MM.1S (cell line): ENCODE measurements around the gene CCDC179.

Experiments used
- DNase-seq: peaks from one replicate; pipeline ENCODE4 v3.0.0-alpha.2; 2015
- H2AFZ ChIP-seq: fragments of 300-600 bp; sonication (generic); 2 replicates; pipeline ENCODE4 v1.6.0; 2016; ENCODE audit warnings: antibody characterized with exemption, low read length
- H3F3A ChIP-seq: fragments of 300-600 bp; sonication (generic); 2 replicates; pipeline ENCODE4 v1.6.1; 2016; ENCODE audit warnings: mild to moderate bottlenecking, antibody characterized with exemption, low read length, moderate library complexity, mixed read lengths; ENCODE audit not compliant: insufficient read depth
- H3K27ac ChIP-seq: fragments of 300-600 bp; sonication (generic); 2 replicates; pipeline ENCODE4 v1.5.1; 2016; ENCODE audit warnings: mild to moderate bottlenecking, low read length
- H3K27me3 ChIP-seq: fragments of 300-600 bp; sonication (generic); replicated peaks from 2 replicates; pipeline ENCODE4 v1.6.0; 2016; ENCODE audit warnings: low read length; ENCODE audit not compliant: insufficient read depth
- H3K36me3 ChIP-seq: fragments of 300-600 bp; sonication (generic); replicated peaks from 2 replicates; pipeline ENCODE4 v1.6.1; 2016; ENCODE audit warnings: mild to moderate bottlenecking, low read length, mixed read lengths; ENCODE audit not compliant: insufficient read depth
- H3K4me1 ChIP-seq: fragments of 300-600 bp; sonication (generic); 2 replicates; pipeline ENCODE4 v1.6.1; 2016; ENCODE audit warnings: low read length, mixed read lengths
- H3K4me2 ChIP-seq: fragments of 300-600 bp; sonication (generic); 2 replicates; pipeline ENCODE4 v1.6.0; 2016; ENCODE audit warnings: low read depth, low read length
- H3K4me3 ChIP-seq: fragments of 300-600 bp; sonication (generic); 2 replicates; pipeline ENCODE4 v1.5.1; 2016; ENCODE audit warnings: low read length, mixed read lengths
- H3K79me2 ChIP-seq: fragments of 300-600 bp; sonication (generic); 2 replicates; pipeline ENCODE4 v1.6.1; 2016; ENCODE audit warnings: mixed run types, low read length, mixed read lengths
- H3K9ac ChIP-seq: fragments of 300-600 bp; sonication (generic); 2 replicates; pipeline ENCODE4 v1.6.1; 2016; ENCODE audit warnings: low read length, mixed read lengths
- H3K9me2 ChIP-seq: fragments of 300-600 bp; sonication (generic); replicated peaks from 2 replicates; pipeline ENCODE4 v1.6.1; 2016; ENCODE audit warnings: mild to moderate bottlenecking, low read length, mixed read lengths; ENCODE audit not compliant: insufficient read depth
- H3K9me3 ChIP-seq: fragments of 300-600 bp; sonication (generic); replicated peaks from 2 replicates; pipeline ENCODE4 v1.6.1; 2016; ENCODE audit warnings: mild to moderate bottlenecking, low read length, mixed read lengths; ENCODE audit not compliant: insufficient read depth
- H4K20me1 ChIP-seq: fragments of 300-600 bp; sonication (generic); 2 replicates; pipeline ENCODE4 v1.6.1; 2016; ENCODE audit warnings: mild to moderate bottlenecking, low read length, moderate library complexity, mixed read lengths; ENCODE audit not compliant: insufficient read depth
- EZH2 ChIP-seq: fragments of 300-600 bp; sonication (generic); optimal IDR thresholded peaks from 2 replicates; pipeline ENCODE3; 2017; ENCODE audit warnings: low read depth, mild to moderate bottlenecking, antibody characterized with exemption, low read length, mixed read lengths
- EZH2phosphoT487 ChIP-seq: fragments of 300-600 bp; sonication (generic); IDR thresholded peaks from 2 replicates; pipeline ENCODE4 v1.6.1; 2018; ENCODE audit warnings: antibody characterized with exemption, low read length
- TF ChIP-seq, protein P1 (sequence below): fragments of 300-600 bp; sonication (generic); IDR thresholded peaks from 2 replicates; pipeline ENCODE4 v1.5.1; 2016; ENCODE audit warnings: antibody characterized with exemption, low read length, mixed read lengths

CCDC179 gene

DNA sequence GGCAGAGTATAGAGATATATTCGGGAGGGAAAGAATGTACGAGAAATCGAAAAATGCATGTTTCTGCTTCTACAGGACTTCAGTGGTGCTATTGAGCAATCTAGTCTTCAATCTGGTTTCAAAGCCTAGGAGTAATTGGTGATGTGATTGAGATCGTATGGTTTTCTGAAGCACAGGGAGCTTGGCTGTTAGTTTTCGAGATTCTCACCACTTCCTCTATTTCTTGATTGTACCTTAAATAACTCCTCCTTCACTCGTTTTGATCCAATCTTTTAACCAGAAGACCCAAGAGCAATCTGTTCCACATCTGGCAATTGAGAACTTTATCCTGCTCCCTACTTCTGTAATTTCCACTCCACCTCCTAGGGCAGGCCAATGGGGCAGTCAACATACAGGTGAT lies 518 bp downstream of the CCDC179 start:
- Histone ChIP-seq H4K20me1 (no peaks in the 10 kb centered on the region), H3K9me2 (no peaks in the 10 kb centered on the region), H3K4me2 (no peak overlapping the region), H3K9me3 (no peaks in the 10 kb centered on the region), H3K9ac (no peak overlapping the region), H2AFZ (no peak overlapping the region), H3K27me3 (no peaks in the 10 kb centered on the region), H3K4me3 (no peak overlapping the region), H3K36me3 (no peaks in the 10 kb centered on the region), H3K27ac (no peak overlapping the region), H3K4me1 (no peaks in the 10 kb centered on the region), H3K79me2 (no peaks in the 10 kb centered on the region), H3F3A (no peaks in the 10 kb centered on the region)
- DNase-seq, result no peak
- TF ChIP-seq EZH2phosphoT487 (no peak), EZH2 (no peak)
- TF ChIP-seq, protein P1, sequence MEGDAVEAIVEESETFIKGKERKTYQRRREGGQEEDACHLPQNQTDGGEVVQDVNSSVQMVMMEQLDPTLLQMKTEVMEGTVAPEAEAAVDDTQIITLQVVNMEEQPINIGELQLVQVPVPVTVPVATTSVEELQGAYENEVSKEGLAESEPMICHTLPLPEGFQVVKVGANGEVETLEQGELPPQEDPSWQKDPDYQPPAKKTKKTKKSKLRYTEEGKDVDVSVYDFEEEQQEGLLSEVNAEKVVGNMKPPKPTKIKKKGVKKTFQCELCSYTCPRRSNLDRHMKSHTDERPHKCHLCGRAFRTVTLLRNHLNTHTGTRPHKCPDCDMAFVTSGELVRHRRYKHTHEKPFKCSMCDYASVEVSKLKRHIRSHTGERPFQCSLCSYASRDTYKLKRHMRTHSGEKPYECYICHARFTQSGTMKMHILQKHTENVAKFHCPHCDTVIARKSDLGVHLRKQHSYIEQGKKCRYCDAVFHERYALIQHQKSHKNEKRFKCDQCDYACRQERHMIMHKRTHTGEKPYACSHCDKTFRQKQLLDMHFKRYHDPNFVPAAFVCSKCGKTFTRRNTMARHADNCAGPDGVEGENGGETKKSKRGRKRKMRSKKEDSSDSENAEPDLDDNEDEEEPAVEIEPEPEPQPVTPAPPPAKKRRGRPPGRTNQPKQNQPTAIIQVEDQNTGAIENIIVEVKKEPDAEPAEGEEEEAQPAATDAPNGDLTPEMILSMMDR, result no peak

DNA sequence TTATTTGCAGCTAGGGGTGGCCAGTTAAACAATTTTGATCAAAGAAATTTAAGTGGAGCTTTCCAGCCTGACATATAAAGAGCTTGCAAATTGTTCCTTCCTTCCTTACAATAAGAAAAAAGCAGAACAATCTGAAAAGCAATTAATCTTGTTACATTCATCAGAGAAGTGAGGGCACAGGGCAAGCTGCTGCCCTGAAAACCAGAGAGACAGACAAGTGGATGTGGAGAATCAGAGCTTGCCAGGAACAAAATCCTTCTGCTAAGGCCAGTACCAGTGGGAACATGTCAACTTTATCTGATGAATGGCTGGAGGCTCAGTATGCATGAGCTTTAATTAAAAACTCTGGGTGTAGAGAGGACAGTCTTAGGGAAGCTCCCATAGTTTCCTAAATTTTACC lies 8.8 kb downstream of the CCDC179 start:
- Histone ChIP-seq H2AFZ (no peak overlapping the region), H3K27me3 (no peaks in the 10 kb centered on the region), H3K79me2 (no peaks in the 10 kb centered on the region), H3K4me1 (no peaks in the 10 kb centered on the region), H3K27ac (no peak overlapping the region), H3F3A (no peaks in the 10 kb centered on the region), H3K36me3 (no peaks in the 10 kb centered on the region), H3K4me2 (no peak overlapping the region), H3K4me3 (no peak overlapping the region), H4K20me1 (no peaks in the 10 kb centered on the region), H3K9me2 (no peaks in the 10 kb centered on the region), H3K9me3 (no peaks in the 10 kb centered on the region), H3K9ac (no peak overlapping the region)
- TF ChIP-seq EZH2, result no peak
- TF ChIP-seq, protein P1, result no peak
- no peak for TF ChIP-seq EZH2phosphoT487
- no peak for DNase-seq

DNA sequence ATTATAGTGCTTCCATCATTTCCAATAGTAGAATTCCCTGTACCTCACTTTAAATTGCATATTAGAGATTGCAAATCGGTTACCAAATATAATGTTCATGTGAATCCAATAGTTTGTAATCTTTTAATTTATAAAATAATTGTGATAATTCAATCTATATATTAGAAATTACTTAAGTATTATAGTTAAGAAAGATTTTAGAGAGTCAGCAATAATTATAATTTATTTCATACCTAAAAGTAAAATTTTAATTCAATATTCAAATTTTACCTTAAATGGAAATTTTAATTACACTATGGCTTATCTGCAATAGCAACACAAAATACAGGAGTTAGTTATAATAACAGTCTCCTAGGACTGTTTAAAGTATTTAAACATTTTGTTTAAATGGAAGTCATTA lies 13.5 kb downstream of the CCDC179 start:
- H3K4me2 ChIP-seq, result no peak overlapping the region
- H3F3A ChIP-seq, result no peaks in the 10 kb centered on the region
- no peaks in the 10 kb centered on the region for H4K20me1 ChIP-seq
- H3K36me3 ChIP-seq, result no peaks in the 10 kb centered on the region
- no peak for DNase-seq
- no peak for TF ChIP-seq EZH2
- TF ChIP-seq, protein P1, result no peak
- TF ChIP-seq EZH2phosphoT487, result no peak
- H3K9ac ChIP-seq, result no peak overlapping the region
- no peaks in the 10 kb centered on the region for H3K79me2 ChIP-seq
- no peaks in the 10 kb centered on the region for H3K4me1 ChIP-seq
- H3K27ac ChIP-seq, result no peak overlapping the region
- H3K27me3 ChIP-seq, result no peaks in the 10 kb centered on the region
- H3K4me3 ChIP-seq, result no peak overlapping the region
- no peaks in the 10 kb centered on the region for H3K9me2 ChIP-seq
- no peak overlapping the region for H2AFZ ChIP-seq
- no peaks in the 10 kb centered on the region for H3K9me3 ChIP-seq
